Measurements from ENCODE around the gene LFNG.

- TF ChIP-seq BHLHE40 (IDR thresholded peaks at IDR 0.05; ENCODE audit: borderline replicate concordance) = no peak
- TF ChIP-seq FOXM1 (IDR thresholded peaks at IDR 0.05; ENCODE audit: borderline replicate concordance) = no peak
- TF ChIP-seq NFRKB (IDR thresholded peaks at IDR 0.05) = no peak
- no peak for TF ChIP-seq SP1 (IDR thresholded peaks at IDR 0.05)
- no peak for TF ChIP-seq L3MBTL2 (conservative IDR thresholded peaks at IDR 0.05)
- TF ChIP-seq FOXA1 (IDR thresholded peaks at IDR 0.05) = no peak
- no peak for TF ChIP-seq TARDBP (IDR thresholded peaks at IDR 0.05)
- TF ChIP-seq, protein P1, sequence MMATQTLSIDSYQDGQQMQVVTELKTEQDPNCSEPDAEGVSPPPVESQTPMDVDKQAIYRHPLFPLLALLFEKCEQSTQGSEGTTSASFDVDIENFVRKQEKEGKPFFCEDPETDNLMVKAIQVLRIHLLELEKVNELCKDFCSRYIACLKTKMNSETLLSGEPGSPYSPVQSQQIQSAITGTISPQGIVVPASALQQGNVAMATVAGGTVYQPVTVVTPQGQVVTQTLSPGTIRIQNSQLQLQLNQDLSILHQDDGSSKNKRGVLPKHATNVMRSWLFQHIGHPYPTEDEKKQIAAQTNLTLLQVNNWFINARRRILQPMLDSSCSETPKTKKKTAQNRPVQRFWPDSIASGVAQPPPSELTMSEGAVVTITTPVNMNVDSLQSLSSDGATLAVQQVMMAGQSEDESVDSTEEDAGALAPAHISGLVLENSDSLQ (IDR thresholded peaks at IDR 0.05) = no peak
- no peak for TF ChIP-seq FOXK2 (IDR thresholded peaks at IDR 0.05)
- TF ChIP-seq SUZ12 (IDR thresholded peaks at IDR 0.05) = no peak
Observed at GRCh38 chr7:2576742-2577491, 57.3 kb downstream of the LFNG start.

Measured in HEK293T (cell line).